Caco-2 (cell line): Measurements from ENCODE around the gene NUP210. TPM values are rescaled to one million over a fixed set of nuclear protein-coding genes. Genes with fewer than 3 reads are reported as not detected.

ENCODE experiments used
- BruUV-seq: library from RNA; stranded (reverse); fragments of 400-500 nt; replicated peaks from 2 replicates; lab custom pipeline; 2021; lab: Mats Ljungman, UMichigan
- CTCF ChIA-PET: fragments of 300-600 bp; sonication (Branson Sonifier 250); formaldehyde crosslinking; loops from one replicate; lab custom pipeline; 2022; ENCODE audit warnings: antibody characterized with exemption; lab: Charles Lee
- POLR2A ChIA-PET: fragments of 300-600 bp; sonication (Branson Sonifier 250); formaldehyde crosslinking; loops from one replicate; lab custom pipeline; 2022; ENCODE audit warnings: antibody characterized with exemption; lab: Charles Lee
- DNase-seq, 2 experiments: peaks; one replicate each; pipeline versions ENCODE4 v3.0.0 to v3.0.0-alpha.2; 2020 to 2022
- H3K27me3 ChIP-seq: replicated peaks from 2 replicates; pipeline ENCODE4 v1.6.0; 2011; ENCODE audit warnings: low read length; ENCODE audit not compliant: control insufficient read depth, insufficient read depth
- H3K36me3 ChIP-seq: 2 replicates; pipeline ENCODE4 v1.5.1; 2011; ENCODE audit warnings: low read length; ENCODE audit not compliant: control insufficient read depth, insufficient read depth
- H3K4me1 ChIP-seq: fragments of 250-450 bp; sonication (Bioruptor Pico); 2 replicates; pipeline ENCODE4 v1.5.1; 2020; ENCODE audit warnings: mild to moderate bottlenecking
- H3K4me3 ChIP-seq: 2 replicates; pipeline ENCODE4 v1.5.1; 2011; ENCODE audit warnings: low read depth, mild to moderate bottlenecking, control low read depth, low read length
- H3K9me3 ChIP-seq: fragments of 250-450 bp; sonication (Bioruptor Pico); 2 replicates; pipeline ENCODE4 v1.5.1; 2020; ENCODE audit warnings: mild to moderate bottlenecking, moderate library complexity
- H3K27ac Mint-ChIP-seq: one replicate; pipeline ENCODE4 v1.8.0; 2022; ENCODE audit warnings: mixed read lengths; ENCODE audit not compliant: unreplicated experiment
- H3K27me3 Mint-ChIP-seq: one replicate; pipeline ENCODE4 v1.8.0; 2022; ENCODE audit warnings: mixed read lengths; ENCODE audit not compliant: insufficient read depth, unreplicated experiment
- H3K36me3 Mint-ChIP-seq: one replicate; pipeline ENCODE4 v1.8.0; 2022; ENCODE audit warnings: mild to moderate bottlenecking, mixed read lengths; ENCODE audit not compliant: insufficient read depth, unreplicated experiment
- H3K4me1 Mint-ChIP-seq: one replicate; pipeline ENCODE4 v1.8.0; 2022; ENCODE audit warnings: low read depth, mixed read lengths; ENCODE audit not compliant: unreplicated experiment
- H3K4me3 Mint-ChIP-seq: one replicate; pipeline ENCODE4 v1.8.0; 2022; ENCODE audit warnings: mild to moderate bottlenecking, moderate library complexity, mixed read lengths; ENCODE audit not compliant: unreplicated experiment
- H3K9me3 Mint-ChIP-seq: one replicate; pipeline ENCODE4 v1.8.0; 2022; ENCODE audit warnings: mixed read lengths; ENCODE audit not compliant: unreplicated experiment
- intact Hi-C: fragments of 100-400 bp; cut with micrococcal nuclease; formaldehyde crosslinking; loops from one replicate; pipeline ENCODE4 v1.10.0; 2022; ENCODE audit not compliant: unreplicated experiment
- total RNA-seq: library from RNA; stranded (reverse); gene quantifications from 2 replicates; pipeline ENCODE4 v1.2.3, GENCODE V29; 2022
- TF ChIP-seq, protein P1 (sequence below), 2 experiments: fragments of 200-600 bp in 1 of 2; IDR thresholded peaks; 1 replicate in 1 of 2; 2 replicates in 1 of 2; pipeline versions ENCODE4 v1.5.1 to v1.8.0; 2011 to 2022; ENCODE audit warnings: antibody characterized with exemption in 1 of 2, control low read depth in 1 of 2, inconsistent platforms in 1 of 2, low read depth in 1 of 2, low read length in 1 of 2, mild to moderate bottlenecking in 1 of 2, moderate library complexity in 1 of 2; ENCODE audit not compliant: insufficient read depth in 1 of 2, severe bottlenecking in 1 of 2, unreplicated experiment in 1 of 2

NUP210 gene
- total RNA-seq, 1 experiment from 2014 or later: 63.7 TPM

DNA sequence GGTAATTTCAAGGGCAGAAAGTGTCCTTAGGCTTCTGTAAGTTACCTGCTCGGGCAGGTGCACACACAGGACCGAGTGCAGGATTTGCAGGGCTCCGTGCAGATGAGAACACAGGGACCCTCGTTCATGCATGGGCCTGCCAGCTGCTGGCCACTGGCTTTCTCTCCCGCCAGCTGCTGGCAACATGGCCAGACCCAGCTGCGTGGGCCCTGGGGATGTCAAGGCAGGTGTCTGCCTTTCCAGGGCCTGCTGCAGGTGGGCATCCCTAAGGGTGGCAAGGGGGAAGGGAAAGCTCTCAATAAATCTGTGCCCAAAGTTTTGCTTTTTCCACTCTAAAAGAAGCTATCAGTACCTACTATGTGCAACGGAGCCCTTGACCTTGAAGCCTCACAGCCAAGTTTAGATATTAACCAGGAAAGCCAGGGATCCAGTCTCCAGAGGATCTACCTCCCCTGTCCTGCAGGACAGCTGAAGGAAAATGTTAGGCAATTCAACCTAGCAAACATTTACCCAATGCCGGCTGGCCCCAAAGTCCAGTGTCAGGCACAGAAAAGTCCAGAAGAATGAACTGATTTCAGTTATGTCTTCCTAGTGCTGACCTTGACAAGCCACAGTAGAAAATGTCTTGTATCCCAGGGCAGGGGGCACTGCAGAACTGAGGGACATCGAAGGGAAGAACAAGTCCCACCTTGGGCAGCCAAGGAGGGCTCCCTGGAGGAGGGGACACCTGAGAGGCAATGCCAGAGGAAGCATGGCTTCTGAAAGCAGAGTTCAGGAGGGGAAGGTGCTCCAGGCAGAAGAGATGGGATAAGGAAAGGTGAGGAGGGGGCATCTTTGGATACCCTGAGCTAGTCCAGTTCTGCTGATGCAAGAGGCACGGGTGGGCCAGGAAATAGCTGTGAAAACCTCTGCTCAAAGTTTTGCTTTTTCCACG, 26.4 kb downstream of the NUP210 start:
- TF ChIP-seq, protein P1, sequence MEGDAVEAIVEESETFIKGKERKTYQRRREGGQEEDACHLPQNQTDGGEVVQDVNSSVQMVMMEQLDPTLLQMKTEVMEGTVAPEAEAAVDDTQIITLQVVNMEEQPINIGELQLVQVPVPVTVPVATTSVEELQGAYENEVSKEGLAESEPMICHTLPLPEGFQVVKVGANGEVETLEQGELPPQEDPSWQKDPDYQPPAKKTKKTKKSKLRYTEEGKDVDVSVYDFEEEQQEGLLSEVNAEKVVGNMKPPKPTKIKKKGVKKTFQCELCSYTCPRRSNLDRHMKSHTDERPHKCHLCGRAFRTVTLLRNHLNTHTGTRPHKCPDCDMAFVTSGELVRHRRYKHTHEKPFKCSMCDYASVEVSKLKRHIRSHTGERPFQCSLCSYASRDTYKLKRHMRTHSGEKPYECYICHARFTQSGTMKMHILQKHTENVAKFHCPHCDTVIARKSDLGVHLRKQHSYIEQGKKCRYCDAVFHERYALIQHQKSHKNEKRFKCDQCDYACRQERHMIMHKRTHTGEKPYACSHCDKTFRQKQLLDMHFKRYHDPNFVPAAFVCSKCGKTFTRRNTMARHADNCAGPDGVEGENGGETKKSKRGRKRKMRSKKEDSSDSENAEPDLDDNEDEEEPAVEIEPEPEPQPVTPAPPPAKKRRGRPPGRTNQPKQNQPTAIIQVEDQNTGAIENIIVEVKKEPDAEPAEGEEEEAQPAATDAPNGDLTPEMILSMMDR (IDR thresholded peaks at IDR 0.05; ENCODE audit: insufficient read depth in 1 of 2, low read depth in 1 of 2, low read length in 1 of 2, severe bottlenecking in 1 of 2, unreplicated experiment in 1 of 2): no peak
- no TSS peak for BruUV-seq
- intact Hi-C loops: loop anchor here (2.0 kb wide), 1 partner anchor 59 kb away; no protein-coding TSS in a partner anchor
- CTCF ChIA-PET: no interaction called here
- Histone ChIP-seq H3K4me3 (no peak overlapping the region), H3K27me3 (no peaks in the 10 kb centered on the region), H3K9me3 (no peaks in the 10 kb centered on the region), H3K4me1 (no peaks in the 10 kb centered on the region), H3K36me3 (peaks cover 4% of the 10 kb centered on the region)
- no peaks in the 10 kb centered on the region for H3K9me3 Mint-ChIP-seq
- no peaks in the 10 kb centered on the region for H3K27me3 Mint-ChIP-seq
- no peak for DNase-seq
- peaks cover 41% of the 10 kb centered on the region for H3K36me3 Mint-ChIP-seq
- H3K27ac Mint-ChIP-seq: no peak overlapping the region
- no peaks in the 10 kb centered on the region for H3K4me1 Mint-ChIP-seq
- POLR2A ChIA-PET: no interaction called here
- no peak overlapping the region for H3K4me3 Mint-ChIP-seq

GRCh38 chr3:13391308-13391707, 28.8 kb downstream of the NUP210 start:
- ChIA-PET CTCF (interaction anchor here (2.0 kb wide), 1 partner anchor 61 kb away, joined by 17 read pairs; no protein-coding TSS in a partner anchor), POLR2A (no interaction called here)
- peaks cover 6% of the 10 kb centered on the region for H3K36me3 ChIP-seq
- no peaks in the 10 kb centered on the region for H3K27me3 Mint-ChIP-seq
- TF ChIP-seq, protein P1 (IDR thresholded peaks at IDR 0.05; ENCODE audit: insufficient read depth in 1 of 2, low read depth in 1 of 2, low read length in 1 of 2, severe bottlenecking in 1 of 2, unreplicated experiment in 1 of 2): peak in 1 of 2 experiments; percentile 32
- intact Hi-C loops: no loop called here
- H3K9me3 Mint-ChIP-seq: no peaks in the 10 kb centered on the region
- no peaks in the 10 kb centered on the region for H3K4me1 Mint-ChIP-seq
- H3K4me1 ChIP-seq: no peaks in the 10 kb centered on the region
- no peak for DNase-seq
- H3K4me3 Mint-ChIP-seq: no peak overlapping the region
- no TSS peak for BruUV-seq
- H3K27ac Mint-ChIP-seq: no peak overlapping the region
- no peak overlapping the region for H3K4me3 ChIP-seq
- H3K27me3 ChIP-seq: no peaks in the 10 kb centered on the region
- H3K36me3 Mint-ChIP-seq: peaks cover 40% of the 10 kb centered on the region
- no peaks in the 10 kb centered on the region for H3K9me3 ChIP-seq

GRCh38 chr3:13389378-13389777, 30.7 kb downstream of the NUP210 start:
- intact Hi-C loops: no loop called here
- H3K9me3 ChIP-seq: no peaks in the 10 kb centered on the region
- peaks cover 2% of the 10 kb centered on the region for H3K36me3 ChIP-seq
- Mint-ChIP-seq H3K27me3 (no peaks in the 10 kb centered on the region), H3K27ac (no peak overlapping the region), H3K9me3 (no peaks in the 10 kb centered on the region), H3K4me3 (no peak overlapping the region), H3K36me3 (peaks cover 38% of the 10 kb centered on the region), H3K4me1 (no peaks in the 10 kb centered on the region)
- H3K4me3 ChIP-seq: no peak overlapping the region
- no TSS peak for BruUV-seq
- ChIA-PET POLR2A (no interaction called here), CTCF (no interaction called here)
- DNase-seq: no peak
- TF ChIP-seq, protein P1 (IDR thresholded peaks at IDR 0.05; ENCODE audit: insufficient read depth in 1 of 2, low read depth in 1 of 2, low read length in 1 of 2, severe bottlenecking in 1 of 2, unreplicated experiment in 1 of 2): no peak
- no peaks in the 10 kb centered on the region for H3K27me3 ChIP-seq
- no peaks in the 10 kb centered on the region for H3K4me1 ChIP-seq
